ENCODE measurements around the gene LYPLAL1. TPM values are rescaled to one million over a fixed set of nuclear protein-coding genes. Genes with fewer than 3 reads are reported as not detected.

Gene LYPLAL1
- polyA plus RNA-seq, 1 of the 3 experiments (the other 2 are of a cell fraction): 11.2 TPM

- DNase-seq: no peak
- Histone ChIP-seq H3K27me3 (ENCODE audit: insufficient read depth) (no peaks in the 10 kb centered on the region), H3K4me2 (peak overlapping the region; percentile 67), H4K20me1 (ENCODE audit: insufficient read depth) (no peaks in the 10 kb centered on the region), H3K9me3 (0 out of 2 replicates have a peak, but pooled peaks cover 12% of the 10 kb centered on the region), H3K4me1 (ENCODE audit: control insufficient read depth in 1 of 2, insufficient read depth in 2 of 2, low read depth in 1 of 2, low read length in 1 of 2) (peaks cover 22 to 24% of the 10 kb centered on the region in 2 experiments; a peak in 3 of 4 replicates), H2AFZ (ENCODE audit: low read depth) (peak overlapping the region; percentile 37; the same call in 1 of the 2 replicates), H3K36me3 (replicated peaks in 1 of 2; ENCODE audit: control insufficient read depth in 1 of 2, insufficient read depth in 2 of 2, low read length in 1 of 2) (peaks cover 38 to 45% of the 10 kb centered on the region in 2 experiments), H3K9me2 (no peaks in the 10 kb centered on the region), H3K4me3 (ENCODE audit: low read depth in 2 of 2, low read length in 1 of 2) (peak overlapping the region; percentile 17 to 38; a peak in 2 of 4 replicates), H3K27ac (ENCODE audit: low read depth in 2 of 2, low read length in 1 of 2) (peak overlapping the region; percentile 89 to 90), H3K79me2 (ENCODE audit: insufficient read depth) (peaks cover 36% of the 10 kb centered on the region), H3K9ac (peak overlapping the region; percentile 64), H3F3A (replicated peaks; ENCODE audit: insufficient read depth) (peaks cover 19% of the 10 kb centered on the region)
- ChIA-PET CTCF (interaction anchor here (1.0 to 2.2 kb wide), 2 partner anchors 623 to 890 kb away, joined by 3 to 11 read pairs; no protein-coding TSS in a partner anchor), POLR2A (no interaction called here)
- TF ChIP-seq EZH2phosphoT487 (IDR thresholded peaks at IDR 0.05; ENCODE audit: borderline replicate concordance, low read depth) (no peak), REST (IDR thresholded peaks at IDR 0.05; ENCODE audit: low read depth, low read length) (no peak), RCOR1 (IDR thresholded peaks at IDR 0.05; ENCODE audit: low read length) (no peak), MEF2A (IDR thresholded peaks at IDR 0.05; ENCODE audit: borderline replicate concordance, low read depth) (peak; percentile 53; the same call in 1 of the 2 replicates), FOXM1 (IDR thresholded peaks at IDR 0.05; ENCODE audit: low read depth) (no peak), CHD2 (IDR thresholded peaks at IDR 0.05; ENCODE audit: low read length, partially characterized antibody) (no peak), FOSL2 (IDR thresholded peaks at IDR 0.05; ENCODE audit: borderline replicate concordance, low read depth) (peak; percentile 78; the same call in 1 of the 2 replicates), PBX3 (IDR thresholded peaks at IDR 0.05) (peak; percentile 75), JUND (IDR thresholded peaks at IDR 0.05) (peak; percentile 72), MXI1 (IDR thresholded peaks at IDR 0.05; ENCODE audit: low read depth, low read length) (no peak), TCF12 (IDR thresholded peaks at IDR 0.05) (peak; percentile 69), NRF1 (IDR thresholded peaks at IDR 0.05; ENCODE audit: low read depth, low read length) (no peak), YY1 (IDR thresholded peaks at IDR 0.05; ENCODE audit: low read depth) (no peak), USF2 (IDR thresholded peaks at IDR 0.05; ENCODE audit: borderline replicate concordance, low read depth, low read length) (no peak), SMC3 (IDR thresholded peaks at IDR 0.05; ENCODE audit: low read depth, low read length) (no peak), FOXJ3 (CRISPR knock-in tag; IDR thresholded peaks at IDR 0.05) (no peak), RXRA (IDR thresholded peaks at IDR 0.05; ENCODE audit: borderline replicate concordance, low read depth) (no peak; the same call in 1 of the 2 replicates), GABPA (IDR thresholded peaks at IDR 0.05; ENCODE audit: low read depth) (no peak), TAF1 (IDR thresholded peaks at IDR 0.05; ENCODE audit: borderline replicate concordance, low read depth, low read length) (no peak), ZBTB33 (IDR thresholded peaks at IDR 0.05; ENCODE audit: borderline replicate concordance, low read depth) (no peak), USF1 (IDR thresholded peaks at IDR 0.05; ENCODE audit: borderline replicate concordance, low read depth) (no peak), CTCF (IDR thresholded peaks at IDR 0.05) (no peak)
These were observed 15.5 kb downstream of the LYPLAL1 start for GRCh38 chr1:219189021-219189824.
